ENCODE data around the gene SPINT2. TPM values are rescaled to one million over a fixed set of nuclear protein-coding genes. Genes with fewer than 3 reads are reported as not detected.
A peak's percentile ranks its signal among the peaks of the same experiment; 100 is the strongest.
"Not testable (repeated sequence)": the region's sequence is repeated elsewhere in the genome, so short reads cannot be mapped to it uniquely, and the experiment has no call there.

The SPINT2 gene
- total and polyA plus RNA-seq, 4 donors, result 7.0 to 43.0 (median 10.7) TPM

GRCh38 chr19:38223119-38223523 lies 41.3 kb upstream of the SPINT2 start:
- TF ChIP-seq HNF4A (conservative IDR thresholded peaks at IDR 0.05), result no peak
- TF ChIP-seq FOXA2 (IDR thresholded peaks at IDR 0.05), result no peak
- no peak for TF ChIP-seq TAF1 (conservative IDR thresholded peaks at IDR 0.05)
- TF ChIP-seq SP1 (IDR thresholded peaks at IDR 0.05), result no peak
- TF ChIP-seq MAX (IDR thresholded peaks at IDR 0.05), result no peak
- no peak for TF ChIP-seq CTCF (IDR thresholded peaks at IDR 0.05; ENCODE audit: low read depth, low read length, missing input control)
- TF ChIP-seq RXRA (IDR thresholded peaks at IDR 0.05), result no peak
- TF ChIP-seq REST (IDR thresholded peaks at IDR 0.05), result no peak
- TF ChIP-seq EGR1 (IDR thresholded peaks at IDR 0.05; ENCODE audit: low read depth in 2 of 2), result no peak
- no peaks in the 10 kb centered on the region for H3K36me3 ChIP-seq (ENCODE audit: control insufficient read depth in 4 of 4, insufficient read depth in 3 of 4, low read depth in 1 of 4, low read length in 3 of 4)
- H3K27me3 ChIP-seq (ENCODE audit: control insufficient read depth in 4 of 4, insufficient read depth in 4 of 4, low read length in 3 of 4), result peaks cover 3 to 19% (median 6%) of the 10 kb centered on the region in 4 donors
- no peak for DNase-seq (ENCODE audit: low spot score)
- H3K27ac ChIP-seq (ENCODE audit: low read depth in 1 of 2, low read length in 2 of 2), result no peak overlapping the region
- H3K9me3 ChIP-seq (ENCODE audit: control insufficient read depth in 4 of 4, low read length in 3 of 4), result no peaks in the 10 kb centered on the region
- no peak overlapping the region for H3K4me3 ChIP-seq (ENCODE audit: low read depth in 1 of 3, low read length in 3 of 3)
- 86% methylated on average over 3 of the region's 3 CpGs for WGBS
- peaks cover 0 to 7% (median 3%) of the 10 kb centered on the region in 4 donors for H3K4me1 ChIP-seq (ENCODE audit: control insufficient read depth in 4 of 4, insufficient read depth in 4 of 4, low read length in 3 of 4)
- no peak overlapping the region for H3K9ac ChIP-seq (ENCODE audit: low read depth in 1 of 2, low read length in 2 of 2)

GRCh38 chr19:38223617-38224013 lies 40.8 kb upstream of the SPINT2 start:
- no peaks in the 10 kb centered on the region for H3K9me3 ChIP-seq (ENCODE audit: control insufficient read depth in 4 of 4, low read length in 3 of 4)
- peaks cover 0 to 8% (median 3%) of the 10 kb centered on the region in 4 donors for H3K4me1 ChIP-seq (ENCODE audit: control insufficient read depth in 4 of 4, insufficient read depth in 4 of 4, low read length in 3 of 4)
- no peak for DNase-seq (ENCODE audit: low spot score)
- no peak overlapping the region for H3K9ac ChIP-seq (ENCODE audit: low read depth in 1 of 2, low read length in 2 of 2)
- 13% methylated on average over 13 of the region's 13 CpGs for WGBS
- H3K36me3 ChIP-seq (ENCODE audit: control insufficient read depth in 4 of 4, insufficient read depth in 3 of 4, low read depth in 1 of 4, low read length in 3 of 4), result no peaks in the 10 kb centered on the region
- no peak overlapping the region for H3K27ac ChIP-seq (ENCODE audit: low read depth in 1 of 2, low read length in 2 of 2)
- TF ChIP-seq HNF4G (IDR thresholded peaks at IDR 0.05), result no peak
- peaks cover 3 to 19% (median 6%) of the 10 kb centered on the region in 4 donors for H3K27me3 ChIP-seq (ENCODE audit: control insufficient read depth in 4 of 4, insufficient read depth in 4 of 4, low read length in 3 of 4)
- peak overlapping the region in 1 of 3 donors; percentile 45 for H3K4me3 ChIP-seq (ENCODE audit: low read depth in 1 of 3, low read length in 3 of 3)

- Histone ChIP-seq H3K9ac (ENCODE audit: low read depth in 1 of 2, low read length in 2 of 2) (no peak within 1 kb of the TSS), H3K36me3 (ENCODE audit: control insufficient read depth in 4 of 4, insufficient read depth in 3 of 4, low read depth in 1 of 4, low read length in 3 of 4) (no peaks in the 10 kb centered on the region), H3K9me3 (ENCODE audit: control insufficient read depth in 4 of 4, low read length in 3 of 4) (no peaks in the 10 kb centered on the region), H3K27ac (ENCODE audit: low read depth in 1 of 2, low read length in 2 of 2) (no peak within 1 kb of the TSS), H3K4me3 (ENCODE audit: low read depth in 1 of 3, low read length in 3 of 3) (peak within 1 kb of the TSS in 1 of 3 donors; percentile 45), H3K4me1 (ENCODE audit: control insufficient read depth in 4 of 4, insufficient read depth in 4 of 4, low read length in 3 of 4) (peaks cover 0 to 10% (median 5%) of the 10 kb centered on the region in 4 donors), H3K27me3 (ENCODE audit: control insufficient read depth in 4 of 4, insufficient read depth in 4 of 4, low read length in 3 of 4) (peaks cover 3 to 19% (median 8%) of the 10 kb centered on the region in 4 donors)
- WGBS, result 5% methylated on average over 61 of the region's 61 CpGs
- DNase-seq (ENCODE audit: low spot score), result peak; percentile 54
- no peak for TF ChIP-seq RXRA (IDR thresholded peaks at IDR 0.05)
- no peak for TF ChIP-seq YY1 (IDR thresholded peaks at IDR 0.05)
- peak in 1 of 2 donors; percentile 48 for TF ChIP-seq EGR1 (IDR thresholded peaks at IDR 0.05; ENCODE audit: low read depth in 2 of 2)
Measured at GRCh38 chr19:38224014-38224862, 40.1 kb upstream of the SPINT2 start, which contains the start of gene DPF1. TSS of gene DPF1 (minus strand) at chr19:38224222. CDS start at chr19:38224142, 80 bp downstream.

- DNase-seq (ENCODE audit: low spot score); H3K4me3 ChIP-seq (ENCODE audit: low read depth in 1 of 3, low read length in 3 of 3); H3K27ac ChIP-seq (ENCODE audit: low read depth in 1 of 2, low read length in 2 of 2); H3K9me3 ChIP-seq (ENCODE audit: control insufficient read depth in 4 of 4, low read length in 3 of 4); H3K36me3 ChIP-seq (ENCODE audit: control insufficient read depth in 4 of 4, insufficient read depth in 3 of 4, low read depth in 1 of 4, low read length in 3 of 4); H3K9ac ChIP-seq (ENCODE audit: low read depth in 1 of 2, low read length in 2 of 2): not testable (repeated sequence)
- Histone ChIP-seq H3K4me1 (ENCODE audit: control insufficient read depth in 4 of 4, insufficient read depth in 4 of 4, low read length in 3 of 4) (peaks cover 0 to 10% (median 5%) of the 10 kb centered on the region in 4 donors), H3K27me3 (ENCODE audit: control insufficient read depth in 4 of 4, insufficient read depth in 4 of 4, low read length in 3 of 4) (peaks cover 3 to 19% (median 8%) of the 10 kb centered on the region in 4 donors)
- WGBS, result 88% methylated on average over 6 of the region's 6 CpGs
Measured at GRCh38 chr19:38224863-38225218, 39.5 kb upstream of the SPINT2 start.
